Progenitor cell of endocrine pancreas (in vitro differentiated cells): ENCODE results near the gene HMX1. TPM values are rescaled to one million over a fixed set of nuclear protein-coding genes. Genes with fewer than 3 reads are reported as not detected.

ENCODE experiments used
- DNase-seq: peaks from one replicate; pipeline ENCODE4 v3.0.0; 2021; ENCODE audit warnings: low spot score; ENCODE audit not compliant: unreplicated experiment
- H3K27ac Mint-ChIP-seq: 2 replicates; pipeline ENCODE4 v1.8.0; 2021; ENCODE audit warnings: mild to moderate bottlenecking, moderate library complexity, mixed read lengths
- H3K27me3 Mint-ChIP-seq: 2 replicates; pipeline ENCODE4 v1.8.0; 2021; ENCODE audit warnings: mixed read lengths
- H3K36me3 Mint-ChIP-seq: 2 replicates; pipeline ENCODE4 v1.8.0; 2022; ENCODE audit warnings: mixed read lengths; ENCODE audit not compliant: insufficient read depth
- H3K4me1 Mint-ChIP-seq: 2 replicates; pipeline ENCODE4 v1.8.0; 2021; ENCODE audit warnings: low read depth, mixed read lengths
- H3K4me3 Mint-ChIP-seq: 2 replicates; pipeline ENCODE4 v1.8.0; 2021; ENCODE audit warnings: low read depth, mild to moderate bottlenecking, moderate library complexity, mixed read lengths
- H3K9me3 Mint-ChIP-seq: 2 replicates; pipeline ENCODE4 v1.8.0; 2021; ENCODE audit warnings: low read depth, mixed read lengths
- total RNA-seq: library from RNA; stranded (reverse); gene quantifications from 2 replicates; pipeline ENCODE4 v1.2.1, GENCODE V29; 2021
- TF ChIP-seq, protein P1 (sequence below): fragments of 200-600 bp; sonication (generic); IDR thresholded peaks from one replicate; pipeline ENCODE4 v1.5.0; 2021; ENCODE audit warnings: antibody characterized with exemption, mild to moderate bottlenecking; ENCODE audit not compliant: unreplicated experiment

The HMX1 gene
- total RNA-seq, 1 donor from 2014 or later = 0.65 TPM

DNA sequence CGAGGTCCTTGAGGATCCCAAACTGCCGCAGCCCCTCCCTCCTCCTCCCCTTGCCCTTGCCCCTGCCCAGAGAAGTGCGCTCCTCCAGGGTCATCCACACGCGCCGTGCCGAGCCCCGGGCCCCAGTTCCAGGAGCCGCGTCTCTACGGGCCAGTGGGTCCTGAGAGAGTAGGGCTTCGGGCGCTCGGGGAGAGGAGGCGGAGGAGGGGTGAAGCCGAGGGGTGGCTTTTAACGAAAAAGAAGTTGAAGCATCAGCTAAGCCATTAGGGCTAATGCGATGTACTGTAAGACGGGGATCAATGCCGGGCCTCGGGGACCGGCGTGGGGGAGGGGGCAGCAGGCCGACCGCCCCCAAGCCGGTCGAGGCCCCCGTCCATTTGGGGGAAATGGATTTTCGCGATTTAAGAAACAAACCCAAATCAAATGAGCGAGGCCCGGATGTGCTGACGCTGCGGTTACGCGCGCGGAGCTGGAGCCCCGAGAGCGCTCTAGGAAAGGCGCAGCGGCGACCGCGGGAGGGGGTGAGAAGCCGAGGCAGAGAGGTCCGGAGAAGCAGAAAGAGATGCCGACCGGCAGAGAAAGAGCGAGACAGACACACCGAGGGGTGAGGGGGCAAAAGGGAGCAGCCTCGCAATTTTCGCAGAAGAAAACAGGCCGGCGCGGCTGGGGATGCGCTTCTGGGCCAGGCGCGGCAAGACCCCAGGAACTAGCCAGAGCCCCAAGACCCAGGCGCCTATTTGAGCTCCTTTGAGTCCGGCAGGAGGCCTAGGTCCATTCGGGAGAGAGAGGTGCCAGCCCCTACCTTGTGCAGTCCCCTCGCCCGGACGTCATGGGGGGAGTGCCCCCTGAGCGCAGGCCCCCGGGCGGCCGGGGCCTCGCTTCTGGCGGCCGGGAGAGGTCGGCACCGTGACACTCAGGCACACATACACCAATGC, 13.6 kb downstream of the HMX1 start:
- Mint-ChIP-seq H3K27ac (peak overlapping the region; percentile 34), H3K4me3 (no peak overlapping the region), H3K4me1 (peaks cover 4% of the 10 kb centered on the region), H3K27me3 (peaks cover 79% of the 10 kb centered on the region), H3K9me3 (no peaks in the 10 kb centered on the region), H3K36me3 (no peaks in the 10 kb centered on the region)
- no peak for DNase-seq
- TF ChIP-seq, protein P1, sequence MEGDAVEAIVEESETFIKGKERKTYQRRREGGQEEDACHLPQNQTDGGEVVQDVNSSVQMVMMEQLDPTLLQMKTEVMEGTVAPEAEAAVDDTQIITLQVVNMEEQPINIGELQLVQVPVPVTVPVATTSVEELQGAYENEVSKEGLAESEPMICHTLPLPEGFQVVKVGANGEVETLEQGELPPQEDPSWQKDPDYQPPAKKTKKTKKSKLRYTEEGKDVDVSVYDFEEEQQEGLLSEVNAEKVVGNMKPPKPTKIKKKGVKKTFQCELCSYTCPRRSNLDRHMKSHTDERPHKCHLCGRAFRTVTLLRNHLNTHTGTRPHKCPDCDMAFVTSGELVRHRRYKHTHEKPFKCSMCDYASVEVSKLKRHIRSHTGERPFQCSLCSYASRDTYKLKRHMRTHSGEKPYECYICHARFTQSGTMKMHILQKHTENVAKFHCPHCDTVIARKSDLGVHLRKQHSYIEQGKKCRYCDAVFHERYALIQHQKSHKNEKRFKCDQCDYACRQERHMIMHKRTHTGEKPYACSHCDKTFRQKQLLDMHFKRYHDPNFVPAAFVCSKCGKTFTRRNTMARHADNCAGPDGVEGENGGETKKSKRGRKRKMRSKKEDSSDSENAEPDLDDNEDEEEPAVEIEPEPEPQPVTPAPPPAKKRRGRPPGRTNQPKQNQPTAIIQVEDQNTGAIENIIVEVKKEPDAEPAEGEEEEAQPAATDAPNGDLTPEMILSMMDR = no peak

DNA sequence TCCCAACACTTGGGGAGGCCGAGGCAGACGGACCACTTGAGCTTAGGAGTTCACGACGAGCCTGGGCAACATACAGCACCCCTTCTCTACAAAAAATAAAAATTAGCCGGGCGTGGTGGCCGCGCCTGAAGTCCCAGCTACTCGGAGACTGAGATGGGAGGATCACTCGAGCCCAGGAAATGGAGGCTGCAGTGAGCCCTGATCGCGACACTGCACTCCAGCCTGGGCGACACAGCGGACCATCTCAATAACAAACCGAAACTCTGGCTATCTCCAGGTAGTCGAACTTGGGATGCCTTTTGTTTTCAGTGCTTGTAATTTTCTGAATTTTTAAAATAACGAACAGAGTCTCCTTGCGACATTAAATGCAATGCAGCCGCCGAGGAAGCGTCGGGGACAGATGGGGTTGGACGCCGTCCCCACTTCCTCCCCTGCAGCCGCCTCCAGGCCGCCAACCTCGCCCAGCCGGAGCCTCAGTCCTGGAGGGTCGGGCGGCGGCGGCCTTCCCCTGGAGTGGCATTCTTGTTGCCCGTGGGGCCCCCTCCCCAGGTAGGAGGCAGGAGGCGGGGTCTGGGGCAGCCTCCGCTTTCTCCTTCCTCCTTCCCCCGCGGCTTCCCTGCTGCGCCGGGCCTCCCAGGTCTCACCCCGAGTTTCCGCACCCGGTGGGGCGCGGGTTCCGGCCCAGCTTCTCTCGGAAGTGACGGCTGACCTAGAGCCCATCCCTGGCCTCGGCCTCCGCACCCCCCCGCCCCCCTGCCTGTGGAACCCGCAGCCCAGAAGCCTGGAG, 14.6 kb downstream of the HMX1 start:
- H3K9me3 Mint-ChIP-seq = no peaks in the 10 kb centered on the region
- H3K4me3 Mint-ChIP-seq = no peak overlapping the region
- H3K36me3 Mint-ChIP-seq = no peaks in the 10 kb centered on the region
- DNase-seq = no peak
- H3K4me1 Mint-ChIP-seq = peaks cover 4% of the 10 kb centered on the region
- peaks cover 75% of the 10 kb centered on the region for H3K27me3 Mint-ChIP-seq
- H3K27ac Mint-ChIP-seq = no peak overlapping the region
- TF ChIP-seq, protein P1 = no peak

DNA sequence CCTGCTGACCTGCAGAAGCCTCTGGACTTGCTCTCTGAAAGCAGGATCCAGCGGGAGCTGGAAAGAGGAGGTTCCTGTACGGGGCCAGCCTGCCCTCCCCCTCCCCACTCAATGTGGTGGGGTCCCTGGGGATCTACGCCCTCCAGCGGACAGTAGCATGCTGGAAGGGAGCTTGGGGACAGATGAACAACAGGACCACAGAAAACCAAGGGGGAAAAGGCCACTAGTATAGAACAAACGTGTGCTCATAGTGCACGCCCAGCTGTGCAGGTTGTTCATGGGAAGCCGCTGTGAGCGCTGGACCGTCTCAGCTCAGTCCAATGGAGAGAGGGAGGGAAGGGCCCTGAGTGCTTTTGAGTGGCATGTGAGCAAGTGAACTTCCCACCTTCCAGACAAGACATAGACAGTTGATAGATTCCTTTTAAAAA, 15.8 kb downstream of the HMX1 start:
- no peaks in the 10 kb centered on the region for H3K9me3 Mint-ChIP-seq
- H3K4me1 Mint-ChIP-seq = peaks cover 3% of the 10 kb centered on the region
- peaks cover 69% of the 10 kb centered on the region for H3K27me3 Mint-ChIP-seq
- H3K36me3 Mint-ChIP-seq = no peaks in the 10 kb centered on the region
- no peak for DNase-seq
- no peak overlapping the region for H3K27ac Mint-ChIP-seq
- H3K4me3 Mint-ChIP-seq = no peak overlapping the region
- TF ChIP-seq, protein P1 = peak; percentile 44

DNA sequence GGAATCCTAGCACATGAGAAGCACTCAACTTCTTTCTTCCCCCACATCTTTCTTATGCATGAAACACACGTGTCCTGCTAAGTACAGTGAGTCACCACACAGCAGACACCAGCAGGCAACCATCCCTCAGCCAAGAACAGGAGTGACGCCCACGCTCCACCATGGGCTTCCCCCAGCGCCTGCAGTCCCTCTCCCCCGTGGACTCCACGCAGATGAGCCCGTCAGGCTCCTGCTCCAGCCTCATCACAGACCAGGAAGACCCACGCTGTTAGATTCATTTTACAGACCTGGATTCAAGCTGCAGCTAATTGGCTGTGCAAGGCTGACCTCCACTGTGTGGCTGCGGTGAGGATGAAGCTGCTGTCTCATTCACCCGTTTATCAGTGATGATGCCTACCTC, 16.7 kb downstream of the HMX1 start:
- Mint-ChIP-seq H3K4me1 (peaks cover 3% of the 10 kb centered on the region), H3K27me3 (peaks cover 69% of the 10 kb centered on the region), H3K4me3 (no peak overlapping the region), H3K36me3 (no peaks in the 10 kb centered on the region), H3K9me3 (no peaks in the 10 kb centered on the region), H3K27ac (no peak overlapping the region)
- DNase-seq = no peak
- TF ChIP-seq, protein P1 = no peak

DNA sequence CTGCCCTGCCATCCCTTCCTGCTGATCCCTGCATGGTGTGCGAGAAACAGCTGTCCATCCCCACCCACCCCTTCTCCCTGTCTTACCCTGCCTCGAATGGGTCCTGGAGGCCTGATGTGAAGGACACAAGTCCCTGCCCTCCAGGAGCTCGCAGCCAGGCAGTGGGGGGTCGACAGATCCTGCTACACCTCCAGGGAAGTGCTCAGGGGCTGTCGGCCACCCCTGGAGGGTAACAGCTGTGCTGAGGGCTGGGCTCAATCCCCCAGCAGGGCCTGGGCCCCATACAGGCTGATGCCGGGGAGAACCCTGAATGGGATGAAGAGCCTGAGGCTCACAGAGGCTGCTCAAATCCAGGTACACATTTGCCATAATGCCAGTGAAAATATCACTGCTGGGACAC, 17.6 kb downstream of the HMX1 start:
- no peak for DNase-seq
- TF ChIP-seq, protein P1 = no peak
- peaks cover 3% of the 10 kb centered on the region for H3K4me1 Mint-ChIP-seq
- H3K9me3 Mint-ChIP-seq = no peaks in the 10 kb centered on the region
- H3K36me3 Mint-ChIP-seq = no peaks in the 10 kb centered on the region
- peaks cover 67% of the 10 kb centered on the region for H3K27me3 Mint-ChIP-seq
- no peak overlapping the region for H3K4me3 Mint-ChIP-seq
- no peak overlapping the region for H3K27ac Mint-ChIP-seq
